HepG2 (cell line): Measurements from ENCODE around the gene POLE. TPM values are rescaled to one million over a fixed set of nuclear protein-coding genes. Genes with fewer than 3 reads are reported as not detected.

Source experiments
- ATAC-seq: fragments of 200-7000 bp; cut with Tn5 transposase; 3 replicates; pipeline ENCODE4 v1.9.1; 2020; ENCODE audit warnings: mild to moderate bottlenecking, moderate library complexity
- BruUV-seq: library from RNA; stranded (reverse); fragments of 400-500 nt; replicated peaks from 2 replicates; lab custom pipeline; 2021; lab: Mats Ljungman, UMichigan
- CTCF ChIA-PET: fragments of 300-600 bp; formaldehyde crosslinking; extraction: SDS; loops from one replicate; lab custom pipeline; 2021; ENCODE audit warnings: low total read pairs, inconsistent platforms, low intra/inter-chr PET ratio; lab: Yijun Ruan, JAX
- POLR2A ChIA-PET: fragments of 350-600 bp; sonication (Branson Sonifier 250); formaldehyde crosslinking; loops from one replicate; lab custom pipeline; 2020; ENCODE audit warnings: antibody characterized with exemption, inconsistent platforms; lab: Yijun Ruan, JAX
- DNase-seq: peaks from one replicate; pipeline ENCODE4 v3.0.0-alpha.2; 2015; ENCODE audit warnings: low spot score
- FAIRE-seq: peaks from 3 replicates; lab custom pipeline; 2011; peaks lifted over from hg19 to GRCh38; lab: Jason Lieb, UNC
- H2AFZ ChIP-seq: one replicate; pipeline ENCODE4 v1.6.1; 2011; ENCODE audit warnings: low read length, inconsistent platforms
- H3K27ac ChIP-seq: fragments of 300-600 bp; 3 replicates; pipeline ENCODE4 v1.8.0; 2011; ENCODE audit warnings: mixed run types, mild to moderate bottlenecking, mixed read lengths, low read length, inconsistent platforms; ENCODE audit not compliant: insufficient read depth; ENCODE audit errors: extremely low read length
- H3K27me3 ChIP-seq, 2 experiments: fragments of 200-600 bp in 1 of 2; 2 replicates in 1 of 2; 3 replicates in 1 of 2; pipeline versions ENCODE4 v1.6.0 to v1.8.0; 2011; ENCODE audit warnings: low read length in 2 of 2, mild to moderate bottlenecking in 2 of 2, moderate library complexity in 2 of 2, inconsistent platforms in 1 of 2; ENCODE audit not compliant: insufficient read depth in 2 of 2, control insufficient read depth in 1 of 2
- H3K36me3 ChIP-seq, 2 experiments: fragments of 200-600 bp in 1 of 2; replicated peaks in 1 of 2; 2 replicates in 1 of 2; 3 replicates in 1 of 2; pipeline versions ENCODE4 v1.5.1 to v1.8.0; 2011; ENCODE audit warnings: low read length in 2 of 2, inconsistent platforms in 1 of 2; ENCODE audit not compliant: insufficient read depth in 2 of 2, control insufficient read depth in 1 of 2
- H3K4me1 ChIP-seq: 2 replicates; pipeline ENCODE4 v1.5.1; 2012; ENCODE audit warnings: low read length, inconsistent platforms; ENCODE audit not compliant: insufficient read depth
- H3K4me2 ChIP-seq: 2 replicates; pipeline ENCODE4 v1.6.0; 2011; ENCODE audit warnings: low read depth, low read length, inconsistent platforms
- H3K4me3 ChIP-seq, 3 experiments: fragments of 200-600 bp in 1 of 3; sonication (generic), shearing (Covaris generic) in 1 of 3; replicated peaks in 1 of 3; 2 replicates each; pipeline ENCODE4 v1.5.1; 2011 to 2016; ENCODE audit warnings: low read length in 3 of 3, inconsistent platforms in 2 of 3, low read depth in 2 of 3, mild to moderate bottlenecking in 2 of 3, control low read depth in 1 of 3, mixed read lengths in 1 of 3; ENCODE audit not compliant: insufficient read depth in 1 of 3
- H3K79me2 ChIP-seq: one replicate; pipeline ENCODE4 v1.6.1; 2011; ENCODE audit warnings: low read length, inconsistent platforms; ENCODE audit not compliant: insufficient read depth
- H3K9ac ChIP-seq: 2 replicates; pipeline ENCODE4 v1.6.0; 2011; ENCODE audit warnings: mild to moderate bottlenecking, low read depth, low read length, inconsistent platforms; ENCODE audit not compliant: insufficient read depth
- H3K9me3 ChIP-seq: 2 replicates; pipeline ENCODE4 v1.5.1; 2012; ENCODE audit warnings: mild to moderate bottlenecking, low read length
- H4K20me1 ChIP-seq: 2 replicates; pipeline ENCODE4 v1.6.0; 2011; ENCODE audit warnings: inconsistent platforms, mild to moderate bottlenecking, low read length, moderate library complexity; ENCODE audit not compliant: insufficient read depth
- DRAP1 ChIP-seq: IDR thresholded peaks from 2 replicates; pipeline ENCODE4 v1.6.1; 2016; ENCODE audit warnings: missing genetic modification reagents, missing compliant biosample characterization
- GZF1 ChIP-seq: sonication (generic); formaldehyde crosslinking; IDR thresholded peaks from 2 replicates; pipeline ENCODE4 v1.5.1; 2020; ENCODE audit warnings: mild to moderate bottlenecking, missing genetic modification reagents
- ISL2 ChIP-seq: sonication (generic); formaldehyde crosslinking; IDR thresholded peaks from 2 replicates; pipeline ENCODE4 v1.5.0; 2020; ENCODE audit warnings: missing genetic modification reagents
- NKX3-1 ChIP-seq: sonication (generic); formaldehyde crosslinking; IDR thresholded peaks from 2 replicates; pipeline ENCODE4 v1.5.0; 2020; ENCODE audit warnings: missing genetic modification reagents
- PLRG1 ChIP-seq: fragments of 450-650 bp; conservative IDR thresholded peaks from 2 replicates; pipeline ENCODE4 v1.6.1; 2016
- TP53 ChIP-seq: sonication (generic); formaldehyde crosslinking; conservative IDR thresholded peaks from 2 replicates; pipeline ENCODE4 v1.4.0; 2020; ENCODE audit warnings: missing genetic modification reagents
- ZMAT5 ChIP-seq: sonication (generic); formaldehyde crosslinking; IDR thresholded peaks from 2 replicates; pipeline ENCODE4 v1.5.0; 2020; ENCODE audit warnings: mild to moderate bottlenecking, low read depth, missing genetic modification reagents, borderline replicate concordance
- ZNF12 ChIP-seq: sonication (generic); formaldehyde crosslinking; IDR thresholded peaks from 2 replicates; pipeline ENCODE4 v1.5.0; 2020; ENCODE audit warnings: missing genetic modification reagents
- ZNF142 ChIP-seq: sonication (generic); formaldehyde crosslinking; IDR thresholded peaks from 2 replicates; pipeline ENCODE4 v1.4.0; 2020; ENCODE audit warnings: missing genetic modification reagents
- ZNF224 ChIP-seq: sonication (generic); formaldehyde crosslinking; IDR thresholded peaks from 2 replicates; pipeline ENCODE4 v1.5.0; 2020; ENCODE audit warnings: mild to moderate bottlenecking, missing genetic modification reagents
- ZNF225 ChIP-seq: sonication (generic); formaldehyde crosslinking; IDR thresholded peaks from 2 replicates; pipeline ENCODE4 v1.4.0; 2020; ENCODE audit warnings: mild to moderate bottlenecking, missing genetic modification reagents
- ZSCAN21 ChIP-seq: sonication (generic); formaldehyde crosslinking; IDR thresholded peaks from 2 replicates; pipeline ENCODE4 v1.8.0; 2022; ENCODE audit warnings: mild to moderate bottlenecking, missing genetic modification reagents, moderate library complexity, borderline replicate concordance
- WGBS: methylation state at CpG from one replicate; pipeline ENCODE4 v1.1.6; 2017; ENCODE audit warnings: low lambda C conversion rate; 5-methylcytosine and 5-hydroxymethylcytosine counted together
- in situ Hi-C: cut with HindIII; loops from 2 replicates; pipeline ENCODE4 v1.10.0; 2017; ENCODE audit warnings: low pct_unique_long_range_greater_than_20kb; ENCODE audit not compliant: extremely low pct_ligation_motif_present
- intact Hi-C: fragments of 100-400 bp; cut with micrococcal nuclease; formaldehyde crosslinking; loops from one replicate; pipeline ENCODE4 v1.10.0; 2022; ENCODE audit not compliant: unreplicated experiment
- polyA plus RNA-seq, 8 experiments: library from polyadenylated mRNA; depleted of rRNA in 3 of 8; stranded (reverse) in 7 of 8; unstranded in 1 of 8; fragments of >200 nt; fragmentation: Illumina TruSeq in 4 of 8; extraction: Trizol in 4 of 8; gene quantifications; 2 replicates each; pipeline versions ENCODE4 v1.2.1 to v1.2.3, GENCODE V29; 2011 to 2016; ENCODE audit warnings: low read depth in 4 of 8, missing spikeins in 1 of 8, mixed read lengths in 1 of 8; ENCODE audit not compliant: insufficient read depth in 1 of 8
- total RNA-seq, 5 experiments: library from RNA; depleted of rRNA; stranded (reverse); fragments of >200 nt; fragmentation: Illumina TruSeq; extraction: Trizol; gene quantifications; 2 replicates each; pipeline ENCODE4 v1.2.3, GENCODE V29; 2016; ENCODE audit warnings: low read depth in 1 of 5

The POLE gene
- total and polyA plus RNA-seq, 2 of the 13 experiments (the other 11 are each of a cell fraction or from before 2014, with no cell fraction given), result 25.3 to 52.2 TPM

GRCh38 chr12:132602572-132603239 is 84.4 kb downstream of the POLE start (continued):
- TF ChIP-seq ZNF142 (CRISPR knock-in tag) (no peak), ZNF12 (no peak)
- TF ChIP-seq, all 625 proteins: peak for 14

DNA sequence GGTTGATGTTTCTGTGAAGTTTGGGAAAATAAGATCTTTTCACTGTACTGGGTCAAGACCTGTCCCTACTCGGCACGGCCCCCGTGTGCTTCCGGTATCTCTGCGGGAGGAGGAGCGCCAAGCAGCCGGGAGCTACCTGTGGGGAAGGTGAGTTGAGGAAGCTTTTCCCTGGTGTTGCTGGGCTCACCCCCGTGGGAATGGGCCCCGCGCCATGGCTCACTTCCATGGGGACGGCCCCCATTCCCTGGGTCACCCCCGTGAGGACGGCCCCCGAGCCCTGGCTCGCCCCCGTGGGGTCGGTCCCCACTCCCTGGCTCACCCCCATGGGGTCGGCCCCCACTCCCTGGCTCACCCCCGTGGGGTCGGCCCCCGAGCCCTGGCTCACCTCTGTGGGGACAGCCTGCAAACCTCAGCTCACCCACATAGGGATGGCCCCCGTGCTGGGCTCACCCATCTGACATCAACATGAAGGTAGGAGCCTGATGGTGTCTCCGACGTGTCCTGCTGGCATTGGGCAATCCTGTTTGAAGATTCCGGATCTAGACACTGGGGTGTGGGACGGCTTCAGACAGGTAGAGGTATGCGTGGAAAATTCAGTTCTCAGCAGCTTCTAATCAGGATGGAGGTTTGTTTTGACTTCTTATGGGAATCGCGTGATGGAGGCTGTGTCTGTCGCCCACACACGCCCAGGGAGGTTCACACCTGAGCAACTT is 85.8 kb downstream of the POLE start:
- FAIRE-seq (no peak), DNase-seq (no peak), ATAC-seq (no peak)
- Histone ChIP-seq H3K36me3 (no peaks in the 10 kb centered on the region), H3K4me3 (no peak overlapping the region), H3K4me2 (peak overlapping the region; percentile 82; the same call in 1 of the 2 replicates), H2AFZ (no peak overlapping the region), H3K27ac (no peak overlapping the region), H3K27me3 (peaks cover 4 to 51% of the 10 kb centered on the region in 2 experiments; a peak in 4 of 5 replicates), H3K4me1 (peaks cover 56% of the 10 kb centered on the region), H4K20me1 (no peaks in the 10 kb centered on the region), H3K79me2 (no peaks in the 10 kb centered on the region), H3K9ac (no peak overlapping the region), H3K9me3 (no peaks in the 10 kb centered on the region)
- POLR2A ChIA-PET, result no interaction called here
- in situ Hi-C loops, result no loop called here
- no TSS peak for BruUV-seq
- WGBS, result 71% methylated on average over 10 of the region's 31 CpGs
- CTCF ChIA-PET, result interaction anchor here (0.8 to 2.7 kb wide), 2 partner anchors 13 to 37 kb away, joined by 4 to 36 read pairs; no protein-coding TSS in a partner anchor
- intact Hi-C loops, result no loop called here
- TF ChIP-seq ZNF225 (no peak), PLRG1 (no peak), GZF1 (no peak), ISL2 (no peak), TP53 (no peak), DRAP1 (no peak), NKX3-1 (CRISPR knock-in tag) (no peak), ZNF224 (no peak), ZMAT5 (CRISPR knock-in tag) (no peak), ZSCAN21 (CRISPR knock-in tag) (no peak)
